ENCODE results near the gene MDFIC. TPM values are rescaled to one million over a fixed set of nuclear protein-coding genes. Genes with fewer than 3 reads are reported as not detected.

MDFIC gene
- total RNA-seq, 1 donor from 2014 or later, result 9.7 TPM

DNA sequence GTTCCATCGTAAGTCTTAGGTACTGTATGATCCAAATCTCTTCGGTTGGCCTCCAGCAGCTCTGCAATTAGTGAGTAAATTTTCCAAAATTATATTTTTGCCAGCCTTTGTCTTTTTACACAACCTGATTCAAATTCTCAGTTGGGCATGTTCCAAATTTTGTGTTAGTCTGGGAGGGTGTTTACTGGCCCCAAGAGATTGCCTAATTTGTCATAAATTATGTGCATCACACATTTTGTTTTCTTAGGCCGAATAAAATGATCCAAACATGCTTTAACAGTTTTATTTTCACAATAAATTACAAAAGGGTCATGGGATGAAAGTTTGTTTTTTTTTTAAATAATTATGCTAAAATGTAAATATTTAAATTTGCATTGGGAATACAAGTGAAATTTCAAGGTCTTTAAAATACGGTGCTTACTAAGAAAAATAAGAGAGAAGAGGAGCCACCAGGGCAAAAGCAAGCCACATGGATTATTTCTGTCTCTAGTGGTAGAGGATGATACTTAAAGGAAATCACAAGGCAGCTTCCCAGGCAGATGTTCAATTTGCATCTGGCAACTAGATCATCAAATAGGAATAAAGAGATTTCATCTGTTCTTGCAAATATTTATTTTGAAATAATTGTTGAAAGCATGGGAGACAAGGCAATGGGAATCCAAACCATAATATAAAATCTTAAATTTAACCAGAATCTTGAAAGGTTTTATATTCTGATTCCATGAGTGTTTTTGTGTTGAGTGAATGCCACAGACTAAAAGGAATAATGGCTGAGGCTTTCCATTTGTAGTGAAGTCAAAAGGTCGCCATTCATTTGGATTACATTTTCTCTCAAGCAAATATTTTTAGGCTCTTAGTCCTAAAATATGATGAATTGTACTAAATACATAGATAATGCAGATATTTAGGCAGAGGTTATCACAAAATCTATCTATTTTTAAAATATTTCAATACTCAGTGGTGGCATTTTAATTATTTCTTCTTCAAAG lies 111.1 kb downstream of the MDFIC start:
- no peak for DNase-seq (ENCODE audit: low read depth)
- Histone ChIP-seq H3K4me3 (ENCODE audit: low read depth, low read length) (no peak overlapping the region), H3K27me3 (ENCODE audit: control insufficient read depth, insufficient read depth, low read length) (no peaks in the 10 kb centered on the region), H3K36me3 (ENCODE audit: control insufficient read depth, insufficient read depth, low read length) (no peaks in the 10 kb centered on the region)
- no peak for TF ChIP-seq CTCF (IDR thresholded peaks at IDR 0.05; ENCODE audit: insufficient read depth, low read length, poor library complexity, severe bottlenecking)

GRCh38 chr7:115033917-115034459 lies 112.1 kb downstream of the MDFIC start:
- Histone ChIP-seq H3K27me3 (ENCODE audit: control insufficient read depth, insufficient read depth, low read length) (no peaks in the 10 kb centered on the region), H3K4me3 (ENCODE audit: low read depth, low read length) (no peak overlapping the region), H3K36me3 (ENCODE audit: control insufficient read depth, insufficient read depth, low read length) (no peaks in the 10 kb centered on the region)
- DNase-seq (ENCODE audit: low read depth), result no peak
- TF ChIP-seq CTCF (IDR thresholded peaks at IDR 0.05; ENCODE audit: insufficient read depth, low read length, poor library complexity, severe bottlenecking), result no peak

DNA sequence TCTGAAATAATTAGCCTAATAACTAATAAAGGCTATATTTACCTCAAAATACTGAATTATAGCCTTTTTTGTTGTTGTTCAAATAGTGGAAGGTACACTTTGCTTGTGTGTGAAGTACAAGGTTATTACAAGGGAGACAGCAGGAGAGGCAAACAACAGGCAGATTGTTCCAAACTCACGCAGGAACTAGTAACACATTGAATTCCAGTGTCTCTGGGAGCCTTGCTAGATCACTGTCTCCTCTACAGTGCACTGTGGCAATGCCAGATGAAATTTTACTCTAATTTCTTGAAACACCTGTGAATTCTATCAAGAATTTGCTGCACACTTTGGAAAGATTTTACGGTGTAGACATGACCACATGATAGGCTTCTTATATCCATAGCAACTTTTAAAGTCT lies 112.6 kb downstream of the MDFIC start:
- Histone ChIP-seq H3K4me3 (ENCODE audit: low read depth, low read length) (no peak overlapping the region), H3K27me3 (ENCODE audit: control insufficient read depth, insufficient read depth, low read length) (no peaks in the 10 kb centered on the region), H3K36me3 (ENCODE audit: control insufficient read depth, insufficient read depth, low read length) (no peaks in the 10 kb centered on the region)
- no peak for TF ChIP-seq CTCF (IDR thresholded peaks at IDR 0.05; ENCODE audit: insufficient read depth, low read length, poor library complexity, severe bottlenecking)
- DNase-seq (ENCODE audit: low read depth), result no peak

DNA sequence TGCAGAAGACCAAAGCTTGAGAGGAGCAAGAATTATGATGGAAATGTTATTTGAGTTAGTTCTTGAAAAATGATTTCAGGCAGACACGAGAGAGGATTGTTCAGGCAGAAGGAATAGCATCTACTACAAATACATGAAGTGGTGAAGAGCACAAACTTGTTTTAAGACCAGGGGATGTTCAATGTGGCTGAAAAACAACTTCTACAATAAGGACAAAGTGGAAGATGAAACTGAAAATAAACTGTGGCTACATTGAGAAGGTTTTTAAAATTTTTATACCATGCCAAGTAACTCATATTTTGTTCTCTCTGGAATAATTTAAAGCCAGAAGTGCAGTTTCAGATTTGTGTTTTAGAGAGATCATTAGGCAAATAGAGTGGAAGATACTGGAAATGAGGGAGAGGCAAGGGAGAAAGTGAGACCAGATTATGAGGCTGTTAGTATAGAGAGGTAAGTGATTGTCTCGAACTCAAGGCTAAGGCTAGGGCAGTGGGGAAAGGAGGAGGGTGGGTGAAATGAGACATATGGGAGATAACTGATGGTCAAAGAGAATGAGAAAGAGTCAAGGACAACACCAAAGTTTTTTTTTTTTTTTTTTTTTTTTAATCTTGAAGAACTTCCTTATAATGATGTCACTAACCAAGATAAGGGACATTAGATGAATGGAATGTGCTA lies 115.4 kb downstream of the MDFIC start:
- no peak for DNase-seq (ENCODE audit: low read depth)
- H3K36me3 ChIP-seq (ENCODE audit: control insufficient read depth, insufficient read depth, low read length), result no peaks in the 10 kb centered on the region
- H3K27me3 ChIP-seq (ENCODE audit: control insufficient read depth, insufficient read depth, low read length), result no peaks in the 10 kb centered on the region
- H3K4me3 ChIP-seq (ENCODE audit: low read depth, low read length), result no peak overlapping the region
- no peak for TF ChIP-seq CTCF (IDR thresholded peaks at IDR 0.05; ENCODE audit: insufficient read depth, low read length, poor library complexity, severe bottlenecking)

- no peak for TF ChIP-seq CTCF (IDR thresholded peaks at IDR 0.05; ENCODE audit: insufficient read depth, low read length, poor library complexity, severe bottlenecking)
- Histone ChIP-seq H3K4me3 (ENCODE audit: low read depth, low read length) (no peak overlapping the region), H3K36me3 (ENCODE audit: control insufficient read depth, insufficient read depth, low read length) (no peaks in the 10 kb centered on the region), H3K27me3 (ENCODE audit: control insufficient read depth, insufficient read depth, low read length) (no peaks in the 10 kb centered on the region)
- peak; percentile 26 for DNase-seq (ENCODE audit: low read depth)
These were observed 116.3 kb downstream of the MDFIC start for GRCh38 chr7:115038158-115038557.
